GM19023 (cell line): ENCODE results near the gene SHISA7.
"Not testable (repeated sequence)": the region's sequence is repeated elsewhere in the genome, so short reads cannot be mapped to it uniquely, and the experiment has no call there.

ENCODE experiments used
- ATAC-seq: cut with Tn5 transposase; IDR thresholded peaks from one replicate; pipeline ENCODE4 v1.9.1; 2021; ENCODE audit warnings: mild to moderate bottlenecking, moderate library complexity; ENCODE audit not compliant: unreplicated experiment

Gene SHISA7

DNA sequence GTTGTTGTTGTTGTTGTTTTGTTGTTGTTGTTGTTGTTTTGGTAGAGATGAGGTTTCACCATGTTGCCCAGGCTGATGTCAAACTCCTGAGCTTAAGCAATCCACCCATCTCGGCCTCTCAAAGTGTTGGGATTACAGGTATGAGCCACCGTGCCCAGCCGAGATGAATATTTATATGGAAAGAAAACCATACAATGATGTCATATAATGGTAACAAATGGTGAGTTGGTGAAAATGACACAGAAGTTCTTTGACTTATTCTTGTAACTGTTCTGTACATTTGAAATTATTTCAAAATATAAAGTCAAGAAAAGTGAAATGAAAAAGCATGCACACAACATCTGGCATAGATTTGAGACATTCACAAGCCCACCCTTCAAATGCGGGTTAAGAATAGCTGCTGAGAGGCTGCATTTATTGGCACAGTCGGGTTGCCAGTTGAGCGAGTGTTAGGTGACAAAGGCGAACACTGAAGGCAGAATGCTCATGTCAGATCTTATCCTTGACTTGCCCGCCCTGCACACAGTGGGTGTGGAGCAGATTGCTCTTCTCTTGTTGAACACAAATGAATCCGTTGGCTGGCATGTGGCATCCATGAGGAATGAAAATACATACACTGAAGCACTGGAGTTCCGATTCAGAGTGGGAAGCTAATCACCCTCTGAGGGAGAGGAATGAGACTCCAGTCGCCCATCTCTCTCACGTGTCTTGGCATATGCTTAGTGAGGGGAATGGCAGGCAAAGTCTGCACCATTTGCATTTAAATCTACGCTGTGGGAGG is 19.7 kb downstream of the SHISA7 start:
- no peak for ATAC-seq

DNA sequence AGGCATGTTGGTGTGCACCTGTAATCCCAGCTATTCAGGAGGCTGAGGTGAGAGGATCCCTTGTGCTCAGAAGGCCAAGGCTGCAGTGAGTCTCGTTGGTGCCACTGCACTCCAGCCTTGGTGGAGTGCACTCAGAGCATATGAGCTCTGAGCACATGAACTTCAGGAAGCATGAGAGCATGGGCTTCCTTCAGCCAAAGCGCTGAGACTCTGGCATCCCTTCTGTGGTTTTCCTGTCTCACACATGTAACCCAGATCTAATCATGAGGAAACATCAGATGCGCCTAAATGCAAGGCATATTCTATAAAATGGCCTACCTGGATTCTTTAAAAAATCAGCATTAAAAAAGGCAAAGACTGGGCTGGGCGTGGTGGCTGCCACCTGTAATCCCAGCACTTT is 21.8 kb downstream of the SHISA7 start:
- ATAC-seq = not testable (repeated sequence)

DNA sequence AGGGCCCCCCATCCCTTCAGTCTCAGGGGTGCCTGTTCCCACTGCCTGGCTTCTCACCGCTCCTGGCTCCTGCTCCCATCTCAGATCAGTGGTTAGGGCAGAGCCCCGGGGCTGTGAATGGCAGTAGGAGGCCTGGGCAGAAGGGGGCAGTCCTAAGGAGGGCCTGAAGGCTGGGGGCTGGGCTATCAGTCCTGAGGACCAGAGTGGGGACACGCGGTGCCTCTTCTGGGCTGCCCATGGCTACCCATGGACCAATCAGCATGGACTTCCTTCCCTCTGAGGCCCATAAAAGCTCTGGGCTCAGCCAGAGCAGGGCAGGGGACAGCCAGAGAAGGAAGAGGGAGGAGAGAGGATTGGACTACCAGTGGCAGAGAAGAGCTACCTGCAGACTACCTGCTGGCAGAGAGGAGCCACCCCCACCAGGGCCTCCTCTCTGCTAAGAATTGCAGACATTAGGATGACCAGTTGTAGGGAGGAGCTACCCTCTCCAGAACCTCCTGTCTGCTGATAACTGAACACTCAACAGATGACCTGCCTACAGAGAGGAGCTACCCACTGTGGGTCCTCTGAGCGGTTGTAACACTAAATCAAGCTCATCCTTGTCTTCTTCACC is 23.4 kb downstream of the SHISA7 start:
- no peak for ATAC-seq

DNA sequence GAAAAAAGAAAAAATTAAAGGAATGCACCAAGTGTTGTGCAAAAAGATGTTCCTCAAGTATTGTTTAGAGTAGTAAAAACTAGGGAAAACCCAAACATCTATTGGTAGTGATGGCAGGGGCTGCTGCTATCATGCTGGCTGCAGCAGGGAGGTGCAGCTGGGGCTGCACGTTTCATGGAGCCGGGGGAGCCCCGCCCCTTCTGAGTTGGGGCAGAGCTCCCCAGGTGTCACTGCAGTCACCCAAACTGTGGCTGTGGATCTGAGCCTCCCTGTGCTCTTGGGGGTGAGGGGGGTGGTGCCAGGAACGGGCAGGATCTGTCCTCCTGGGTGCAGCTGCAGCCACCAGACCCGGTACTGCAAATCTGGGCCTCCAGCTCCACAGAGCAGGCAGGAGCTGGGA is 24.0 kb downstream of the SHISA7 start:
- no peak for ATAC-seq

DNA sequence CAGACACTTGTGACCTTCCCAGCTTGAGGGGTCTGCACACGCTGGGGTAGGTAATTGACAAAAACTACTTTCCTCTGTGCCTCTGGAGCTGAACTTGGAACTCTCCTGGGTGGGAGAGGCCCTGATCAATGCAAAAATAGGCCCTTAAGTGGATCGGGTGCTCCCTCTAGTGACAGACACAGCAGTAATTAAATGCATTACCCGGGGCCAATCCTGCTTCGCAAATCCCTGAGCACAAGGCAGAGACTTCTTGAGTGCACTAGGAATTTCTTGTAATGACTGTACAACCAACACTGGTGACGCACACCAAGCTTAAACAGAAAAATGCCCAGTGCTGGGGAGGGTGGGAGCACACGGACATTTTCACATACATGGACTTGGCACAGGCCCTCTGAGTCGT is 24.9 kb downstream of the SHISA7 start:
- ATAC-seq = no peak

DNA sequence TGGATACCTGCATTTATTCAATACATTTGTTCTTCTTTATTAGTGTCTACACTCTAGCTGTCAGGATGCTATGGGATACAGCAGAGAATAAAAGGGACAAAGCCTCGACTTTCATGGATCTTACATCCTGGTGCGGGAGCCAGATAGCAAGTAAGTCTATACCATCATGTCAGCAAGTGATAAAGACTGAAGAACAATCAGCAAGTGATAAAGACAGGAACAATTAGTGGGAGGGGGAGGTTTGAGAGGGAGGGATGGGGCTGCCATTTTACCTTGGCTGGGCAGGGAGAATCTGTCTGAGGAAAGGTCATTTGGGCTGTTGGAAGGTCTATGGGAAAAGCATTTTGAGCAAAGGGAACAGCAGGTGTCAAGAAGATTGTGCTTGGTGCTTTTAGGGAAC is 32.9 kb downstream of the SHISA7 start:
- ATAC-seq = no peak

DNA sequence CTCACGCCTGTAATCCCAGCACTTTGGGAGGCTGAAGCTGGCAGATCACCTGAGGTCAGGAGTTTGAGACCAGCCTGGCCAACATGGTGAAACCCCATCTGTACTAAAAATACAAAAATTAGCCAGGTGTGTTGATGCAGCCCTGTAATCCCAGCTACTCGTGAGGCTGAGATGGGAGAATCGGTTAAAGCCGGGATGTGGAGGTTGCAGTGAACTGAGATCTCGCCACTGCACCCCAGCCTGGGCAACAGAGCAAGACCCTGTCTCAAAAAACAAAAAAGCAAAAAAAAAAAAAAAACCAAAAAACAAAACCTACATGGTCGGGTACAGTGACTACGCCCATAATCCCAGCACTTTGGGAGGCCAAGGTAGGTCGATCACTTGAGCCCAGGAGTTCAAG is 33.9 kb downstream of the SHISA7 start:
- not testable (repeated sequence) for ATAC-seq

DNA sequence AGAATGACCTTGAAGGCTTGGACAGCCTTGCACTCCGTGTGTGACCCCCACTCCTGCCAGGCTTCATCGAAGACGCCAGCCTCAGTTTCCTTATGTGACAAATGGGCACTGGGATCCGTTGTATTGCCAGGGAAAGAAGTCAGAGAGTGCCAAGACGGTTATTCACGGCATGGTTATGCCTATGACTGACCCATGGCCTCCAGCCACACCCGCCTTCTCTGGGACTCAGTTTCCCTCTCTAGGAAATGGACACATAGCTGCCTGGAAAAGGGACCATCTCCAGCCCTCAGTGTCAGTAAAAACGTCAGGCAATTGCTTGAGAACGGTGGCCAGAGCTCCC is 34.6 kb downstream of the SHISA7 start:
- no peak for ATAC-seq

DNA sequence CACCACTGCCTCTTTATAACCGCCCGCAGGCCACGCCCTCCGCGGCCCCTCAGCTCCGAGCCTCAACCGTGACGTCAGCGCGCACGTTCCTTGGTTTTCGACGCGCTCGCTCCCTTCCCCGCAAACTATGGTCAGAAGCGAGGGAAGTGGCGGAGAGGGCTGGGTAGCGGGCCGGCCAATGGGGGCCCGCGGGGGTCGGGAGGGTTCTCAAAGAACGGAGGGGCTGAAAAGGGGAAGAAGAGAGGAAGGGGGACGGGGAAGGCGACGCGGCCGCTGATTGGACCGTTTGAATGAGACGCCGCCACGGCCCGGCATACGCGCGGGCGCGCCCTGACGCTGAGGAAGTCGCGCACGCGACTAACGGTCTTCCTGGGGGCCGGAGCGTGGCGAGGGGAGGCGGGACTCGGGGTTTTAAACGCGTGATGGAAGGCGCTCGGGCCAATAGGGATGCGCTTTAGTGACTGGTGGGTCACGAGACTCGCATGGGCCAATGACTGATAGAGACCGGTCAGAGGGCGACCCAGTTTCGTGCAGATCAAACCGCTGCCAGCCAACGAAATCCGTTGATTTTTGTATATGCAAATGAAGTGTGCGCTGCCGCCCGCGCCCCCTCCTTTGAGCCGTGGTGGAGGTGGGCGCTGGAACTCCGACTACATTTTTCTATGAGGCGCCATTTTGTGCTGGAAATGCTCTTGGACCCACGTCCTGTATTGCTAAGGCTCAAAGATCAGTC is 35.1 kb downstream of the SHISA7 start:
- ATAC-seq = peak; percentile 85

DNA sequence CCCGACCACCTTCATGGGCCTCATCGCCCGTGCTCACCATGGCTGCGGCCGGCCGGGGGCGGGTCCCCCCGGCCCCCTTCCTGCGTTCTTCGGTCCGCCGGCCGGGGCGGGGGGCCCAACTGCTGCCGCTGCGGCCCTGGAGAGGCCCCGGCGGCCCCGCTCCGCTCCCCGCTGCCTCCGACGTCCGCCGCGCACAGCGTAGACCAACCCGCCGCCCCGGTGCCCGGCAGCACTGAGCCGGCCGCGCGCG is 35.6 kb downstream of the SHISA7 start, which contains the start of gene UBE2S:
TSS of gene UBE2S (minus strand) at position 239 of the 250 bp plus-strand sequence. CDS start at position 40, 199 bp downstream.
- peak; percentile 18 for ATAC-seq

DNA sequence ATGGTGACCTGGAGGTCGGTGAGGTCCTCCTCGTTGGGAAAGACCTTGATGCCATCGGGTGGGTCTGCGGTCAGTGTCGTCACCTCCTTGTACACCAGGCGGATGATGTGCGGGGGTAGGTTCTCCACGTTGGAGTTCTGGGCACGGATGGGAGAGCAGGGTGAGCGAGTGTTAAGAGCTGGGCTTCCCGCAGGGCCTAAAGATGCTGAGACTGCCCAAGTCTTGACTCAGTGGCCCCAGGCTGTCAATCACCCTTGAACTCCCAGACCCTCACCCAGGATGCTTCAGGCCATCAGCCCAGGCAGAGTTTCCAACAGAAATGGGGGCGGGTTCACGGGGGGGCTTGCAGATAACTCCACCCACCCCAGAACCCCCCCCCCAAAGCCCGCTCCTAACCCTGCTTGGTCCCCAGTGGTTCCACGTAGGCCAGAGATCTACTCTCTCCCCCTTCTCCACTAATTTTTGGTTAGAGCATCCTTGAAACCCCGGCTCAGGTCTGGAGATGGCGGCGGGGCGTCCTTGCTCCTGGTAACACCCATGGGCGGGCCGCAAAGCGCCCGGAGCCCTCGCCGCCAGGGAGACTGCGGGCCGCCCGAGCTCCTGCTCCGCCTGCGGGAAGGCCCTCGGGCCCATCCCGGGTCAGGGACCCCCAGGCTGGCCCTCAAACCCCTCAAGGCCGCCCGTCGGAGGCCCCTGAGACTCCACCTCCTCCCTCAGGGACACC is 36.1 kb downstream of the SHISA7 start:
- ATAC-seq = no peak

DNA sequence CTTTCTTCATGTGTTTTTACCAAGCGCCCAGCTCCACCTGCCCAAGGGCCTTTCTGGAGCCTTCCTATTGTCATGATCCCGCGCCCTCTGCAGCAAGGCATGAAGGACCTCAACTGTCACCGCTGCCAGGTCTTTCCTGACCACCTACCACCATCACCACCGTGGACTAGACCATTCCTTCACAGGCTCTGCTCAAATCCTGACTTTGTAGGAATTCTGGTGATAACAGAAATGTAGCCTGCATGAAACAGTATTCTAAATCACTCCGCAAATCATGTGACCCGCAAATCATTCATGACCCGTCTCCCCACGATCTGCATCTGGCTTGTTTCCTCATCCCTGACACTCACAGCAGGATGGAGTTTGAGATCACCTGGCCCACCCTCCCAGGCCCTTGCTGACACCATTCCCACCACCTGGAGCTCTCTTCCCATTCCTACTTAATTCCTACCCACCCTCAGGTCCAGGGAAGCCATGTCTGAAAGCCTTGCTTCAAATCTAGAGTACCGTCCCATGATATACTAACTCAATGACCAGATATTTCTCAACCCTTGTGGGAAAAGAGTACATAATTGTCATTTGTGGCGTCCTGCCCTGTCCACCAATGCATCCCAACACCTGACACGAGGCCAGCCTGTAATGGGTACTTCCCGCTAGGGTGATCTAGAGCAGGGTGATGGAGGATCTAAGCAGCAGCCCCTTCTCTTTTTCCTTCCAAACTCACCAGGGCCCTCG is 36.8 kb downstream of the SHISA7 start:
- ATAC-seq = no peak

DNA sequence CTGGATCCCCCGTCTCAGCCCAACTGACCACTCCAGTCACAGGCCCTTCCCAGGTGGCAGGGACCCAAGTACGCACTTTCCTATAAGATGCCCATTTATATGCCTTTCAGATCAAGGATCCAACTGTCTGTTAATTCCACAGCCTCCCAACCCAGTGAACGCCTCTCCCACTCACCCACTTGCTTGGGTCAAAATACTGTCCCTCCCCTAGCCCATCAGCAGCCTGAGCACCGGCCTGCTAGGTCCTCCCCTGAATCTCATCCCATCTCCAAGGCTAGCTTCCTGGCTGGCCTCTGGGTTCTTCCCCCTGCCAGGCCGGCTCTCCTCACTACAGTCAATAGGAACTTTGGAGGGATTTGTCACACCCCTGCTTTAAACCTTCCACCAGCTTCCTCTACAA is 37.5 kb downstream of the SHISA7 start:
- no peak for ATAC-seq

DNA sequence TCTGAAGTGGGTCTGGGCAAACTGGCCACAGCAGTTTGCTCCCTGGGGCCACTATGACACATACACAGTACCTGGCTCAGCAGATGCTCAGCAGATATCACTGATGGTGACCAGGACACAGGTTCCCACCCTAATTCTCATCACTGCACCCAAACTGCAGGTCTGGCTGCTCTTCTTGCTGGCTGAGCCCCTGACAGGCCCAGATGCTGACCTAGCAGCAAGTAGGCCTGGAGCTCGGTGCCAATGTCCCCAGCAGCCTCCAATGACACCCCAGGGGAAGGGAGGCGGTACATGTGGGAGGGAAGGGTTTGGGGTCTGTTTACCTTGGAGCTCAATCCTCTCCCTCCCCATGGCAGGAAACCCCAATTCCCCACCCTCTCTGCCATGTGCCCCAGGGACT is 40.6 kb downstream of the SHISA7 start:
- ATAC-seq = no peak

DNA sequence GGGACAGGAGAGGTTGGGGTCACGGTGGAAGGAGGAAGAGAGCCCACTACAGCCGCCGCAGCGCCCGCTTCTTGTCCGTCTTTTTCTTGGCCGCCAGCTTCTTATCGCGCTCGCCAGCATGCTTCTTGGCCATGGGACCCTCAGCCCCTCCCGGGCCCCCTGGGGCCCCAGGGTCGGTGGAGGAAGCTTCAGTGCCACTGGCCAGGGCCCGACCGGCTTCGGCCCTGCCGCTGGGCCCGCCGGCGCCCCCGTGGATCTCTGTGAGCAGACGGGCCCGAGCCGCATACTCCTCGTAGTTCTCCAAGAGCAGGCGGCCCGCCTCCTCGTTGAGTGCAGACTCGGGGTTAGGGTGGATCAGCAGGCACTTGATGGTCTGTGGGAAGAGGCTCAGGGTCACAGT is 41.7 kb downstream of the SHISA7 start:
- not testable (repeated sequence) for ATAC-seq

DNA sequence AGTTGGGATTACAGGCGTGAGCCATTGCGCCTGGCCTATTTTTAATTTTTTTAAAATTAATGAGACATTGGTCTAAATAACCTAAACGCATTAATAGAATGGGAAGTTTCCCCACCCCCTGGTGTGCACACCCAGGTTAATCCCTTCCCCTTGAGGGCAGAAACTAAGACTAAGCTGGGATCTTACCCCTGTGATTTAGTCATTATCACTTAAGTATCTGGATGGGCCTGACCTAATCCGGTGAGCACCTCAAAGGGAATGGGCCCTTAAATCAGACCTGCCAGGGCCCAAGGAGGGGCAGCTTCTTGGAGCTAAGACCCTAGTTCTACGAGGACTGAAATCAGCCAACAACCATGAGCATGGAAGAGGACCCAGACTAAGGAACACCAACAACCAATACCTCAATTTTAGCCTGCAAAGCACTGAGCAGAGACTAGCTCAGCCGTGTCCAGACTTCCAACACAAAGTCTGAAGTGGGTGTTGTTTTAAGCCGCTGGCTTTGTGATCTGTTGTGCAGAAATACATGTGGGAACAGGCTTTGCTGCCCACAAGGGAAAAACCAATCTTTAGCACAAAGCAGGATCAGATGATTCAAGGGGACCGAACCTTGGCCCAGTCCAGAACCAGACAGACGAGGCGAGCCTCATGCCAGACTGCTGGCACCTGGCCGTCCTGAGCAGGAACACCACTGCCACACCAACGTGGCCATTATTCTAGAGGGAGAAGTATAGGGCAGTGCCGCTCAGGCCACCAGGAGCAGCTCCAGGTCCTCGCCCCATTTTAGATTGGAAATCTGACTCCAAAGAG is 42.6 kb downstream of the SHISA7 start:
- ATAC-seq = no peak

DNA sequence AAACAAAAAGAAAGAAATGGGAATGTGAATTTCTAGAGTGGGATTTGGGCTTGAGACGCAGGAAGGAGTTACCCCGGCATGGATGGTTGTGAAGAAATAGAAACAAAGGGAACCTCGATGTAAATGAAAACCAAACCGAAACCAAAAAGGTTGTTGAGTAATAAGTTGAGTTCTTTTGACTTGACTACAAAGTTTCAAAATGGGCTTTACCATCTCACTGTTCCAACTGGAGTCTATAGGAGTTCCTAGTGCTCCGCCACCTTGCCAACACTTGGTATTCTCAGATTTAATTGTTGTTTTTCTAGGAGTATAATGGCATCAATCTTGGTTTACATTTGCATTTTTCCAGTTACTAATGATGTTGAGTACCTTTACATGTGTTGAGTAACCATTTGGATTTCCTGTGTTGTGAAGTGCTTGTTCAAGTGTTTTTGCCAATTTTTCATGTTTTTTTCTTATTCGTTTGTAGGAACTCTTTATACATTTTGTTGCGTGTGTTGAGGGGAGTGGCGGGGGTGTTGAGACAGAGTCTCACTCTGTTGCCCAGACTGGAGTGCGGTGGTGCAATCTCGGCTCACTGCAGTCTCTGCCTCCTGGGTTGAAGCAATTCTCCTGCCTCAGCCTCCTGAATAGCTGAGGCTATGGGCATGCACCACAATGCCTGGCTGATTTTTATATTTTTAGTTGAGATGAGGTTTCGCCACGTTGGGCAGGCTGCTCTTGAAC is 44.7 kb downstream of the SHISA7 start:
- ATAC-seq = no peak

DNA sequence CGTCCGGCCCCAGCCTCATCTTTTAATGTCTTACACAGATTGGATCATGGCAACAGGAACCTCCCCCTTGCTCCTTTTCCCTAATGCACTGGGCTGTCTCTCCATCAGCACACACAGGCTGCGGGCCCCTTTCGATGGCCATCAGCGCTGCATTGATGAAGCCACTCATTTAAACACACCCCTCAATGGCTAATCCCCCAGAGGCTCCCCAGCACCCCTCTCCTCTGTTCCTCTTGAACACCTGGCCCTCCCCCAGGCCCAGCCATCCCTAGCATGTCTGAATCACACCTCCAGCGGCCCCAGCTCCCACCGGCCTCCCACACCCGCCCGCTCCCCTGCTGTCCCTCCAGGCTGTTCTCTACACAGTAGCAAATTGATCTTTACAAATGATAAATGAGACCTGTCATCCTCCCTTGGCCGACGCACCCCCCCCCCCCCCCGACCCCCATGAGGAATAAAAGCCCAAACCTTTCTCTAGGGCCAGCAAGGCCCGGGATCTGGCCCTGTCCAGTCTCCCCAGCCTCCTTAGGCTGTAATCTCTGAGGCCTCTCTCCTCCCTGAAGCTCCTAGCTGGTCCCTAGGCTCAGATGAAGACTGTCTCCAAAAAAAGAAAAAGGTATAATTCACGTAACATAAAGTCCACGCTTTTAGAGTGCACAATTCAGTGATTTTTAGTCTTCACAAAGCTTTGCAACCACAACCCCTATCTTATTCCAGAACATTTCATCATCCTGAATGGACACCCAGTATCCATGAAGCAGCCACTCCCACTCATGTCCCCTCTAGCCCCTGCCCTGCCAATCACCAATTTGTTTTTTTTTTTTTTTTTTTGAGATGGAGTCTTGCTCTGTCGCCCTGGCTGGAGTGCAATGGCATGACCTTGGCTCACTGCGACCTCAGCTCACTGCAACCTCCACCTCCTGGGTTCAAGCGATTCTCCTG is 50.0 kb downstream of the SHISA7 start:
- no peak for ATAC-seq
